Tracheal epithelial cell (primary cell): ENCODE data around the gene SNAPC3. TPM values are rescaled to one million over a fixed set of nuclear protein-coding genes. Genes with fewer than 3 reads are reported as not detected.

Experiments
- total RNA-seq: library from RNA; depleted of rRNA; stranded (reverse); fragments of >200 nt; gene quantifications from 2 replicates; pipeline ENCODE4 v1.2.1, GENCODE V29; 2014

The SNAPC3 gene
- total RNA-seq: 29.8 and 41.9 TPM in 2 replicates

GRCh38 chr9:15422372-15423230 lies at the start of gene SNAPC3:
SNAPC3 (plus strand) TSS chr9:15422876; CDS start chr9:15422880, 4 bp downstream.

GRCh38 chr9:15510789-15511575 lies 88.3 kb downstream of the SNAPC3 start, which contains the start of gene PSIP1:
PSIP1 (minus strand) TSS chr9:15510970; CDS start chr9:15510188, 782 bp downstream.

Other genes starting within 250 kb of the SNAPC3 start
- 8.1 and 10.1 TPM in 2 replicates for gene TTC39B, start 115.7 kb upstream of the SNAPC3 start, total RNA-seq
- 8.7 and 12.8 TPM in 2 replicates for gene PSIP1, start 88.1 kb downstream of the SNAPC3 start, total RNA-seq
- gene CCDC171, start 130.2 kb downstream of the SNAPC3 start, total RNA-seq: 1.1 and 1.9 TPM in 2 replicates